Left renal cortex interstitium (tissue), 4 donors: ENCODE measurements around the gene SLC8A2. TPM values are rescaled to one million over a fixed set of nuclear protein-coding genes. Genes with fewer than 3 reads are reported as not detected.

Experiments
- DNase-seq, 4 donors: peaks; one replicate each; pipeline ENCODE4 v3.0.0-alpha.2; 2013; ENCODE audit warnings: low read depth in 4 of 4, low spot score in 2 of 4, missing footprints in 1 of 4
- polyA plus RNA-seq, 4 donors: library from polyadenylated mRNA; unstranded; fragments of 120-200 nt; gene quantifications; one replicate each; pipeline ENCODE4 v1.2.1, GENCODE V29; 2013; ENCODE audit not compliant: insufficient read length in 4 of 4

Gene SLC8A2
- polyA plus RNA-seq, 4 donors: 0.17 to 0.44 (median 0.31) TPM

- DNase-seq: no peak
These were observed 34.8 kb upstream of the SLC8A2 start for GRCh38 chr19:47506459-47506858.

- DNase-seq: no peak
These were observed 33.8 kb upstream of the SLC8A2 start for GRCh38 chr19:47505506-47505905.

GRCh38 chr19:47503826-47504150, 32.1 kb upstream of the SLC8A2 start:
- no peak for DNase-seq

GRCh38 chr19:47503130-47503825, 31.6 kb upstream of the SLC8A2 start:
- DNase-seq: no peak

GRCh38 chr19:47499863-47500830, 28.5 kb upstream of the SLC8A2 start:
- no peak for DNase-seq

- DNase-seq: no peak
These were observed 27.7 kb upstream of the SLC8A2 start for GRCh38 chr19:47499371-47499770.

- DNase-seq: no peak
These were observed 26.9 kb upstream of the SLC8A2 start for GRCh38 chr19:47498561-47498960.

- DNase-seq: no peak
These were observed 26.3 kb upstream of the SLC8A2 start for GRCh38 chr19:47497821-47498520.

- DNase-seq: no peak
These were observed 25.5 kb upstream of the SLC8A2 start for GRCh38 chr19:47497050-47497766.

- DNase-seq: no peak
These were observed 24.0 kb upstream of the SLC8A2 start for GRCh38 chr19:47495478-47496372.

GRCh38 chr19:47494729-47495128, 23.0 kb upstream of the SLC8A2 start:
- DNase-seq: no peak

- DNase-seq: no peak
These were observed 22.5 kb upstream of the SLC8A2 start for GRCh38 chr19:47494211-47494547.

- no peak for DNase-seq
These were observed 21.9 kb upstream of the SLC8A2 start for GRCh38 chr19:47493378-47494210.

GRCh38 chr19:47492571-47493377, 21.1 kb upstream of the SLC8A2 start:
- no peak for DNase-seq

- no peak for DNase-seq
These were observed 20.4 kb upstream of the SLC8A2 start for GRCh38 chr19:47492137-47492533.

- no peak for DNase-seq
These were observed 19.9 kb upstream of the SLC8A2 start for GRCh38 chr19:47491358-47492136.

- DNase-seq: no peak
These were observed 19.2 kb upstream of the SLC8A2 start for GRCh38 chr19:47490847-47491246.
